H1 (cell line): ENCODE data around the gene GIMAP4.

Source experiments
- ASH2L ChIP-seq: fragments of 200-600, 300-600 bp; sonication (generic); IDR thresholded peaks from one replicate; pipeline ENCODE4 v1.7.1; 2017; ENCODE audit warnings: low read length
- CHD2 ChIP-seq: IDR thresholded peaks from 2 replicates; pipeline ENCODE4 v1.6.1; 2012; ENCODE audit warnings: low read length, improper control_type of control experiment
- EP300 ChIP-seq, 2 experiments: IDR thresholded peaks; 1 replicate in 1 of 2; 2 replicates in 1 of 2; pipeline ENCODE4 v1.6.1; 2011 to 2012; ENCODE audit warnings: low read depth in 2 of 2, low read length in 2 of 2, mild to moderate bottlenecking in 2 of 2, borderline replicate concordance in 1 of 2, inconsistent platforms in 1 of 2, moderate library complexity in 1 of 2
- JUN ChIP-seq: IDR thresholded peaks from 2 replicates; pipeline ENCODE4 v1.6.1; 2011; ENCODE audit warnings: low read depth, mild to moderate bottlenecking, improper control_type of control experiment, low read length
- KDM5A ChIP-seq: fragments of 200-600 bp; IDR thresholded peaks from 2 replicates; pipeline ENCODE4 v1.7.1; 2012; ENCODE audit warnings: mild to moderate bottlenecking, low read length, inconsistent platforms, mixed read lengths
- POLR2AphosphoS5 ChIP-seq: IDR thresholded peaks from 2 replicates; pipeline ENCODE4 v1.6.1; 2011; ENCODE audit warnings: low read depth, low read length
- RAD21 ChIP-seq, 2 experiments: IDR thresholded peaks in 1 of 2; conservative IDR thresholded peaks in 1 of 2; 2 replicates each; pipeline ENCODE4 v1.6.1; 2011; ENCODE audit warnings: low read depth in 2 of 2, low read length in 2 of 2, improper control_type of control experiment in 1 of 2, inconsistent platforms in 1 of 2, mild to moderate bottlenecking in 1 of 2, moderate library complexity in 1 of 2
- SIN3A ChIP-seq, 2 experiments: IDR thresholded peaks in 1 of 2; conservative IDR thresholded peaks in 1 of 2; 2 replicates each; pipeline ENCODE4 v1.6.1; 2011 to 2012; ENCODE audit warnings: low read length in 2 of 2, improper control_type of control experiment in 1 of 2, low read depth in 1 of 2, mild to moderate bottlenecking in 1 of 2
- SUZ12 ChIP-seq: fragments of 200-600 bp; sonication (generic); IDR thresholded peaks from 2 replicates; pipeline ENCODE4 v1.6.1; 2012; ENCODE audit warnings: mild to moderate bottlenecking, inconsistent platforms, low read length, moderate library complexity, mixed read lengths
- TEAD4 ChIP-seq: IDR thresholded peaks from 2 replicates; pipeline ENCODE4 v1.6.1; 2012; ENCODE audit warnings: low read depth, low read length, inconsistent platforms, mixed read lengths
- YY1 ChIP-seq: IDR thresholded peaks from 2 replicates; pipeline ENCODE4 v1.6.1; 2011; ENCODE audit warnings: low read depth, mild to moderate bottlenecking, low read length
- TF ChIP-seq, protein P1 (sequence below), 3 experiments: IDR thresholded peaks; 1 replicate in 2 of 3; 2 replicates in 1 of 3; pipeline versions ENCODE4 v1.5.1 to v1.6.1; 2011; ENCODE audit warnings: low read length in 3 of 3, mild to moderate bottlenecking in 3 of 3, inconsistent platforms in 2 of 3, low read depth in 1 of 3, moderate library complexity in 1 of 3; ENCODE audit not compliant: insufficient read depth in 1 of 3; ENCODE audit errors: control extremely low read depth in 1 of 3
- TF ChIP-seq, protein P2 (sequence below): IDR thresholded peaks from 2 replicates; pipeline ENCODE4 v1.6.1; 2011; ENCODE audit warnings: low read length, improper control_type of control experiment

DNA sequence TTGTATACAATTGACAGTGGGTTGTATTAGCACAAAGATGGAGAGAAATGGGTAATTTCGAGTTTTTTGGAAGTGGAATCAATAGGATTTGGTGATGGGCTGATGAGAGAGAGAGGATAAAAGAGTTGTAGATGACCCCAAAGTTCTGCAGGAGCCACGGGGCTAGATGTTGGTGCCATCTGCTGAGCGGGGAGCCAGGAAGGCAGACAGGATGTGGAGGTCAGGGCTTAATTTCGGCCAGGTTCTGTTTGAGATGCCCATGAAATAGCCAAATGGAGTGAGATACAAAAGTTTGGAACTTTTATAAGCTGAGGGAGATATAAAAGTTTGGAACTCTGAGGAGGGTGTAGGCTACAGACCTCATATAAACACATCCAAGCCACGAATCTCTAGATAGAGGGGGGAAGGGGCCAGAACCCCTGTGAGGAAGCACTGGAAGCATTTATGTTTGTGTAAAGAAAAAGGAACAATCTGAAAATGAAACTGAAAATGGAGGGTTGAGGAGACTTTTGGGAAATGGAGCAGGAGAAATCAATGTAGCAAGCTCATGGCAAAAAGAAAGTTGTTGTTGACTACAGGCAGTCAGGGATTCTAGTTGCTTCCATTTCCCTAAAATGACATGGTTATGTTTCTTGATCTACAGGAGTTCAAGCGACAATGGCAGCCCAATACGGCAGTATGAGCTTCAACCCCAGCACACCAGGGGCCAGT is 2.2 kb downstream of the GIMAP4 start:
- TF ChIP-seq, protein P1, sequence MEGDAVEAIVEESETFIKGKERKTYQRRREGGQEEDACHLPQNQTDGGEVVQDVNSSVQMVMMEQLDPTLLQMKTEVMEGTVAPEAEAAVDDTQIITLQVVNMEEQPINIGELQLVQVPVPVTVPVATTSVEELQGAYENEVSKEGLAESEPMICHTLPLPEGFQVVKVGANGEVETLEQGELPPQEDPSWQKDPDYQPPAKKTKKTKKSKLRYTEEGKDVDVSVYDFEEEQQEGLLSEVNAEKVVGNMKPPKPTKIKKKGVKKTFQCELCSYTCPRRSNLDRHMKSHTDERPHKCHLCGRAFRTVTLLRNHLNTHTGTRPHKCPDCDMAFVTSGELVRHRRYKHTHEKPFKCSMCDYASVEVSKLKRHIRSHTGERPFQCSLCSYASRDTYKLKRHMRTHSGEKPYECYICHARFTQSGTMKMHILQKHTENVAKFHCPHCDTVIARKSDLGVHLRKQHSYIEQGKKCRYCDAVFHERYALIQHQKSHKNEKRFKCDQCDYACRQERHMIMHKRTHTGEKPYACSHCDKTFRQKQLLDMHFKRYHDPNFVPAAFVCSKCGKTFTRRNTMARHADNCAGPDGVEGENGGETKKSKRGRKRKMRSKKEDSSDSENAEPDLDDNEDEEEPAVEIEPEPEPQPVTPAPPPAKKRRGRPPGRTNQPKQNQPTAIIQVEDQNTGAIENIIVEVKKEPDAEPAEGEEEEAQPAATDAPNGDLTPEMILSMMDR (IDR thresholded peaks at IDR 0.05; ENCODE audit: control extremely low read depth in 1 of 3, insufficient read depth in 1 of 3, low read depth in 1 of 3, low read length in 3 of 3): no peak
- TF ChIP-seq EP300 (IDR thresholded peaks at IDR 0.05; ENCODE audit: borderline replicate concordance in 1 of 2, low read depth in 2 of 2, low read length in 2 of 2): no peak
- no peak for TF ChIP-seq YY1
- TF ChIP-seq ASH2L: no peak
- no peak for TF ChIP-seq SIN3A (conservative IDR thresholded peaks at IDR 0.05 in 1 of 2, IDR thresholded peaks at IDR 0.05 in 1 of 2; ENCODE audit: low read depth in 1 of 2, low read length in 2 of 2)
- TF ChIP-seq SUZ12: no peak
- no peak for TF ChIP-seq JUN
- TF ChIP-seq CHD2: no peak
- TF ChIP-seq, protein P2, sequence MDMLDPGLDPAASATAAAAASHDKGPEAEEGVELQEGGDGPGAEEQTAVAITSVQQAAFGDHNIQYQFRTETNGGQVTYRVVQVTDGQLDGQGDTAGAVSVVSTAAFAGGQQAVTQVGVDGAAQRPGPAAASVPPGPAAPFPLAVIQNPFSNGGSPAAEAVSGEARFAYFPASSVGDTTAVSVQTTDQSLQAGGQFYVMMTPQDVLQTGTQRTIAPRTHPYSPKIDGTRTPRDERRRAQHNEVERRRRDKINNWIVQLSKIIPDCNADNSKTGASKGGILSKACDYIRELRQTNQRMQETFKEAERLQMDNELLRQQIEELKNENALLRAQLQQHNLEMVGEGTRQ: no peak
- no peak for TF ChIP-seq KDM5A
- no peak for TF ChIP-seq RAD21 (IDR thresholded peaks at IDR 0.05 in 1 of 2, conservative IDR thresholded peaks at IDR 0.05 in 1 of 2; ENCODE audit: low read depth in 2 of 2, low read length in 2 of 2)
- TF ChIP-seq TEAD4: no peak
- TF ChIP-seq POLR2AphosphoS5: no peak
